Ureter (tissue), 1 donor: Measurements from ENCODE around the gene KIAA0930. TPM values are rescaled to one million over a fixed set of nuclear protein-coding genes. Genes with fewer than 3 reads are reported as not detected.
"Not testable (repeated sequence)": the region's sequence is repeated elsewhere in the genome, so short reads cannot be mapped to it uniquely, and the experiment has no call there.

ENCODE experiments used
- DNase-seq: peaks from one replicate; pipeline ENCODE4 v3.0.0-alpha.2; 2020; ENCODE audit warnings: low spot score
- total RNA-seq: library from RNA; stranded (reverse); gene quantifications from one replicate; pipeline ENCODE4 v1.2.4, GENCODE V29; 2023
- donor health status: DM: yes; HTN: yes; CAD: no.

Gene KIAA0930
- total RNA-seq, 1 donor from 2014 or later, result 79.2 TPM

DNA sequence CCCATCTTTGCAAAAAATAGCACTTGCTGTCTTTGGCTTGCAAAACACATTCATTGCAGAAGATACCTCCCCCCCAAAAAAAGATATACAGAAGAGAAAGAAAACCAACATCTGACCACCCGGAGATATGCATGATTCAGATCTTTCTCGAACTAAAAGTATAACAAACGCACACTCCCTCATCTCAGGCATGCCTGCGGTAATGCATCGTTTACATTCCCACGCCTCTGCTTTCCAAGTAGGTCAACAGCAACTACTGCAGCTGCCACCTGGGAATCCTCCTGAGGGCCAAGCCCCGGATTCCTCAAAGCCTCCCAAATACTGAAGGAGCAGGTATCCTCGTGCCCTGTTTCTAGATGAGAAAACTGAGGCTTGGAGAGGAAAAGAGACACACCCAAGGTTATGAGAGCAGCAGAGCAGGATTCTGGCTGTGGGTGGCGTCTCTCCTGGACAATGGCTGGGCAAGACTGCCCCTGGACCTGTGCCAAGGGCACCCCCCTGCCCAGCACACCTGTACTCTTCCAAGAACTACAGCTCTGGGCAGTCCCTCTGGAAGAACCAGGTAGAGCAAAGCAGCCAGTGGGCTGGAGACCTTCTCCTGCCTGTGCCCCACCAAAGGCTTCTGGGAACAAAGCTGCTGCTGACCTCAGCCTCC is 38.9 kb downstream of the KIAA0930 start:
- no peak for DNase-seq

DNA sequence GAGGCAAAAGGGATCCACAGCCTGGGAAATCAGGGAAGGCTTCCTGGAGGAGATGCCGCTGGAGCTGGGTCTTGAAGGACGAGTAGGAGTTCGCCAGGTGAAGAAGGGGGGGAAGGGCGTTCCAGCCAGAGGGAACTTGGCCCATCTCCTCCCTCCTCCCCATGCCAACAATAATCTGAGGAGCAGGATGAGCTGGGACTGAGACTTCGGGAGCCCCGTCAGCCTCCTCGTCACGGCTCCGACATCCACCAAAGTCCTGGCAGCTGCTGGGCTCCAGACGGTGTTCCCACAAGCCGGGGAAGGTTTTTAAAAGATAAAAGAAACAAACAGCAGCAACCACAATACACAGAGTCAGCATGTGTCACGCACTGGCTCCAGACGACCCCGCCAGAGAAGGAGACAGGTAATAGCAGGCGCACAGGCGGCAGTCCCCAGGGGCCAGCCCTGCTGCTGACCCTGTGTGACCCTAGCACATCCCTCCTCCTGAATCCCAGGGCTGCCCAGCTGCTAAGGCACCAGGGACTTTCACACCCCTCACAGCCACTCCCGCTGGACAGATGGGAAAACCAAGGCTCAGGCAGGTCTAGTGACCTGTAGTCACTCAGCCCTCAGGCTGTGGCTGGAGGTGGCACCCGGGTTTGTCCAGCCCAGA is 39.7 kb downstream of the KIAA0930 start:
- DNase-seq, result no peak

DNA sequence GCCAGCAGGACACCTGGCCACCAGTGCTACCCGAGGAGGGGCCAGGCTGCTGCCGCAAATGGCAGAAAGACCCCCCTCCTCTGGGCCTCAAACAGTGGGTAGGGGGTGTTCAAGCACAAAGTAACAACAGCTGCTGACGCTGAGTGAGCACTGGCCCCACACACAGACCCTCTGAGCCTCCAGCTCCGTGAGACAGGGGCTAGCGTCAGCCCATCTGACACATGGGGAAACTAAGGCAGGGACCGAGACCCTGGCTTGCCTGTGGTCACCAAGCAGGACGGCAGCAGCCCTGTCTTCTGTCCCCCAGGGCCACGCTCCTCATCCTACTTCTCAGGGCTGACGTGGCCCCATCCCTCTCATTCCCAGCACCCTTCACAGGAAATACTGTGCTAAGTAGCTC is 40.5 kb downstream of the KIAA0930 start:
- no peak for DNase-seq

- DNase-seq, result no peak
Measured at GRCh38 chr22:45199723-45200122, 41.0 kb downstream of the KIAA0930 start.

DNA sequence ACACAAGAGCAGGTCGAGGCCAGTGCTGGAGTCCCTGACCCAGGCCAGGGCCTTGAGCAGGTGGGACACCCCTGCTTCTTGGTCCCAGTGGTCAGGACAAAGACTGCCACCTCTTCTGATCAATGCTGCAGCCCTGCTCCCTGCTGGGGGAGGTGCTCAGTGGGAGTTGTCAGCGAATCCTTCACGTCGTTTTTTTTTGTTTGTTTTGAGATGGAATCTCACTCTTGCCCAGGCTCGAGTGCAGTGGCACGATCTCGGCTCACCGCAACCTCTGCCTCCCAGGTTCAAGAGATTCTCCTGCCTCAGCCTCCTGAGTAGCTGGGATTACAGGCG is 42.3 kb downstream of the KIAA0930 start:
- no peak for DNase-seq

- no peak for DNase-seq
Measured at GRCh38 chr22:45197606-45198462, 42.9 kb downstream of the KIAA0930 start.

GRCh38 chr22:45196926-45197605 is 43.6 kb downstream of the KIAA0930 start:
- no peak for DNase-seq

- no peak for DNase-seq
Measured at GRCh38 chr22:45196308-45196707, 44.4 kb downstream of the KIAA0930 start.

DNA sequence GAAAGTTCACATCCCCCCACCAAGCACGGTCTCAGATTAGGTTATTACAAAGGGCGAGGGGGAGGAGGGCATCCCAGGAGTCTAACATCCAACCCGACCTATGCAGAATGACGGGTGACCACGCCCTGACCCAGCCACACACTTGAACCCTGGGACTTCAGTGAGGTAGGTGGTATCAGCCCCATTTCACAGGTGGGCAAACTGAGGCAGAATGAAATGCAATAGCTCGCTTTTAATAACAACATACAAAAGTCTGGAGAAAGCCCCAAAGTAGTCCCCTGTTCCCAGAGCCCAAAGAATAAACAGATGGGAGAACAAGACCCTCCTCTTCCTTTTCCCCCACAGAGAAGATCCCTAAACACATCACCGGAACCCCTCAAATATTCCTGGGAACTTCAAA is 45.1 kb downstream of the KIAA0930 start:
- no peak for DNase-seq

DNA sequence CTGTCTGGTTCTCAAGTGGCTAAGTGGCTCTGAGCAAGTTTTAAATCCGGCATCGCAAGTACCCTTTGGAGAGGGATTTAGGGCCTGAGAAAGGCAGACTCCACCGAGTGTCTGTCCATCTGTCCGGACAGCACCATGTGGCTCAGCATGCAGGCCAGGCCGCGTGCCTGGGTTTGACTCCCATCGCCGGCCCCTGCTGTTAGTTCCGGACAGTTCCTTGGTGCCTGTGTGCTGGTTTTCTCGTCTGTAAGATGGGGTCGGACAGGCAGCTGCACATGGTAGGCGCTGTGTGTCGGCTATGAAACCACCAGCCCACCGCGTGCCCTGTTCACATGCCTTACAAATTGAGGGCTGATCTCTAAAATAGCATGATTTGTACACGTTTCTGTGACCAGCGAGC is 46.0 kb downstream of the KIAA0930 start:
- no peak for DNase-seq

GRCh38 chr22:45192701-45193187 is 48.0 kb downstream of the KIAA0930 start:
- DNase-seq, result no peak

- not testable (repeated sequence) for DNase-seq
Measured at GRCh38 chr22:45191746-45192145, 48.9 kb downstream of the KIAA0930 start.

- no peak for DNase-seq
Measured at GRCh38 chr22:45190202-45190872, 50.4 kb downstream of the KIAA0930 start.

GRCh38 chr22:45188779-45189178 is 51.9 kb downstream of the KIAA0930 start:
- DNase-seq, result no peak

- DNase-seq, result no peak
Measured at GRCh38 chr22:45187891-45188290, 52.8 kb downstream of the KIAA0930 start.

- DNase-seq, result no peak
Measured at GRCh38 chr22:45185718-45186514, 54.8 kb downstream of the KIAA0930 start.

- DNase-seq, result no peak
Measured at GRCh38 chr22:45183974-45184373, 56.7 kb downstream of the KIAA0930 start.

DNA sequence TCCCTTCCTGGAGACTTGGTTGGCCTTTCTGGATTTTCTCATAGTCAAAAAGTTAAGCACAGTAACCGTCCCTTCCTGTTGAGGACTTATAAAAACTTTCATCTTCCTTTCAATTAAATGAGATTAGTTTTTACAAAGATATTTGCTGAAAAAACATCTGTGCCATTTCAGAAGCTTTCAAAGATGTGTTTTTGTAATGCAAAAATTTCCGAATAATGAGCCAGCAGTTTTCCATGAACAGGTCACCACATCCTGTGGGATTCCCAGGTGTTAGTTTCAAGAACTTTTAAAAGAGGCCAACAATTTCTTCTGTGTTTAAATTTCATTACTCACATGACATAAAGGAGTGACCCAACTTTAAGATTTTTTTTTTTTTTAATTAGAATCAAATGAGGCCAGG is 58.9 kb downstream of the KIAA0930 start:
- no peak for DNase-seq

DNA sequence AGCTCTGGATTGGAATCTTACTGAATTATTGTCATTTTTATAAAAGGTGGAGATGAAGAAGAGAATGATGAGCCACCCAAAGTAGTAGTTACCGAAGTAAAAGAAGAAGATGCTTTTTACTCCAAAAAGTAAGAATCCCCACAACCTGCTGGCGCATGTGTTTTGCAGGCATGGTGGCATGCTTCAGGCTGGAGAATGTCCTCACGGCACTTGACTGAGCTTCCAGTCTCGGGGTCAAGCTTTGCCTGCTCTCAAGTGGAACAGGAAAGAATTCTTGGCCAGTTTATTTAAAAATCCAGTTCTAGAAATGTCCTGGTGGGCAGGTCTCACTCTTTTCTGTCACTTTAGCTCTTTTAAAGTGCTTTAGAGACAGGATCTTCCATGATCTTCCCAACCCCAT is 59.5 kb downstream of the KIAA0930 start:
- DNase-seq, result no peak

GRCh38 chr22:45180146-45180679 is 60.5 kb downstream of the KIAA0930 start:
- DNase-seq, result no peak
